IPS-11a (cell line): ENCODE measurements around the gene BRINP1.

Source experiments
- H3K4me3 ChIP-seq: one replicate; pipeline ENCODE4 v1.5.1; 2013; ENCODE audit warnings: low read depth, low read length, control low read depth

The BRINP1 gene

DNA sequence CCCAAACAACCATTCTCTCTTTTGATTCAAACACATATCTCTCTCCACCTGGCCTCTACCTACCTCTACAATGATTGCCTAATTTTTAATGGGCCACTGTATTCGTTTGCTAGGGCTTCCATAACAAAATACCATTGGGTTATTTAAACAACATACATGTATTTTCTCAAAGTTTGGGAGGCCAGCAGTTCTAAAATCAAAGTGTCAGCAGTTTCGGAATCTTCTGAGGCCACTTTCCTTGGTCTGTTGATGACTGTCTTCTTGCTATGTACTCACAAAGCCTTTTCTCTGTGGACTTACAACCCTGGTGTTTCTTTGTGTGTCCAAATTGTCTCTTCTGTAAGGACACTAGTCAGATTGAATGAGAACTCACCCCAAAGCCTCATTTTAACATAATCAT, 214.7 kb downstream of the BRINP1 start:
- H3K4me3 ChIP-seq = no peak overlapping the region

DNA sequence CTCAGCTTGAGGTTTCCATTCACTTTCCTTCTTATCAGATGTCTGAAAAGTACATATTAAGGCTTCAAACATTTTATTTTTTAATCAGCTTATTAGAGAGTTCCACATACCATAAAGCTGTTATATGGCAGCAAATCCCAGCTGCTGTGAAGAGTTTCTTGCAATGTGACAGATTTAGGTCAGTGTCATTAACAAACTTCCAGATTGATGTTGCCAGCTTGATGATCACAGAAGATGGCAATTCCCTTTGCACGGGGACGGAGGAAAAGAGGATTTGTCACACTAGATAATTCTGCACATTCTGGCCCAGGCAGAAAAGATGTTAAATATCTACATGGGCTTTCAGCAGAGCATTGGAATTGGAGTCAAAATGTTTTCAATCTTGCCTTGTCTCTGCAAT, 215.8 kb downstream of the BRINP1 start:
- no peak overlapping the region for H3K4me3 ChIP-seq

DNA sequence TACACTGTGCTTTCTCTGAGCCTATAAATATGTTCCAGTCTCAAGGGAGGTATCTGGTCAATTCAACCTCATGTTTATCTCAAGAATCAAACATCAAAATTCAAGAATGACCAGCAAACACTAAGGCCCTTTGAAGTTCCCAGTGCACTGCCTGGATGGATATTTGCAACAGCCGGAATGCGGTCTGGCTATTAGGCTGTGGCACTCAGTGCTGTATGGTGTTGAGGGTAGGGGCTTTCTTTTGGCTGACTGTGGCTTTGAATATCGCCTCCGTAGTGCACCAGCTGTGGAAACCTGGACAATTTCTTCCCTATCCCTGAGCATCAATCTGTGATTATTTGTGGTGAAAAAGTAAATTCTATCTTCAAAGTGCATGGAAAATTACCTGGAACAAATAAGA, 220.4 kb downstream of the BRINP1 start:
- H3K4me3 ChIP-seq = no peak overlapping the region

DNA sequence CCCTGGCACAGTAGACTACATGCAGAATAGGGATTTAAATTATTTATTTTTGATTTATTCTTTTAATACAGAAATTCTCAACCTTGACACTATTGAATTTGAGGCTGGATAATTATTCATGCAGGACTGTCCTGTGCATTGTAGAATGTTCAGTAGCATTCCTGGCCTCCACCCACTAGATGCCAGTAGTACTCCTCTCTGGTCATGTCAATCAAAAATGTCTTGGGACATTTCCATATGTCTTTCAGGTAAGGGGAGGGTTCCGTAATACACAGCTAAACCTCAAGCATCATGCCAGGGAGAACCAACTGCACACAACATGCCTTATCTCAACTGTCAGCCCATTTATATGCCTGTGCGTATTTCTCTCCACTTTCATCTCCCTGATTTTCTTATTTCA, 231.8 kb downstream of the BRINP1 start:
- no peak overlapping the region for H3K4me3 ChIP-seq

DNA sequence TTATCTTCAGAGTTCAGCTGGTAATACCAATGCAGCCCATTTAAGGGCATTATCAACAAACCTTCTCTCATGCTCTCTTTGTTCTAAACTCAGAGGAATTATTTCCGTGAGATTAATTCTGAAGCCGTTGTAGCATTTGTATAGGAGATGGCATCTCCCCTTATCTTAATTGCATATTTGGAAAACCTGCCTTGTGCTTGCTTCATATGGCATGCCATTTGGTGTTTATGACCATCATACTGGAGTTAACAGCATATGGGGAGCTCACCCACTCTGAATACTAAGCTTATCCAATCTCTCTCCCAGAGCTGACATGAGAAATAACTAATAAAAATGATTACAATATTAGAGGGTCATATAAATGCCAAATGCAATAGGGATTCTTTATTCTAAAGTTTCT, 243.2 kb downstream of the BRINP1 start:
- no peak overlapping the region for H3K4me3 ChIP-seq

DNA sequence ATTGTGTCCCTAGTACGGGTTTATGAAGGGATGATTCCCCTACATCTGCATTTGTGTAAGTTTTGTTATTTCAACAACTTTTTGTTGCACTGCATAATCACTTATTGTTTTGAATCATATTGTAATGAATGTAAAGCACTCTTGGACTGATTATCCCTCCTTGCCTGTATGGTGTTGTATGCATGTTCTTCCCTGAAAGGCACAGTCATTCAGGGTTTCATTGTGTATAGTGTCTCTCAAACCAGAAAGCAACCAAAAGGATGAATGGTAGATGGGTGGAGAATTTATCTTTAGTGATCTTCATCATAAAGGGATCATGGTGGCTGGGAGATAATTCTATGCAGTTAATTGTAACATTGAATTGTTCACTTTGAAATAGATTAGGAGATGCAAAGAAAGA, 247.3 kb downstream of the BRINP1 start:
- H3K4me3 ChIP-seq = no peak overlapping the region

DNA sequence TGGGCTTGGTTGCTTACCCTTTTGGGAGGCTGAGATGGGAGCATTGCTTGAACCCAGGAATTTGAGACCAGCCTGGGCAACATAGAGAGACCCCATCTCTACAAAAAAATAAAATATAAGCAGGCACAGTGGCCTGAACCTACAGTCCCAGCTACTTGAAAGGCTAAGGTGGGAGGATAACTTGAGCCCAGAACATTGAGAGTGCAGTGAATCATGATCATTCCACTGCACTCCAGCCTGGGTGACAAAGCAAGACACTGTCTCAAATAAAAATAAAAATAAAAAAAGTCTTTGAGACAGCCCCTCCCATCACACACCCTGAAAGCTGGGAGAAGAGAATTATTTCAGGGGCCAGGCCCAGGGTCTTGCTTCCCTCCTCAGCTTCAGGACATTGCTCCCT, 251.8 kb downstream of the BRINP1 start:
- H3K4me3 ChIP-seq = no peak overlapping the region
